Measurements from ENCODE around the gene MSI2.

DNA sequence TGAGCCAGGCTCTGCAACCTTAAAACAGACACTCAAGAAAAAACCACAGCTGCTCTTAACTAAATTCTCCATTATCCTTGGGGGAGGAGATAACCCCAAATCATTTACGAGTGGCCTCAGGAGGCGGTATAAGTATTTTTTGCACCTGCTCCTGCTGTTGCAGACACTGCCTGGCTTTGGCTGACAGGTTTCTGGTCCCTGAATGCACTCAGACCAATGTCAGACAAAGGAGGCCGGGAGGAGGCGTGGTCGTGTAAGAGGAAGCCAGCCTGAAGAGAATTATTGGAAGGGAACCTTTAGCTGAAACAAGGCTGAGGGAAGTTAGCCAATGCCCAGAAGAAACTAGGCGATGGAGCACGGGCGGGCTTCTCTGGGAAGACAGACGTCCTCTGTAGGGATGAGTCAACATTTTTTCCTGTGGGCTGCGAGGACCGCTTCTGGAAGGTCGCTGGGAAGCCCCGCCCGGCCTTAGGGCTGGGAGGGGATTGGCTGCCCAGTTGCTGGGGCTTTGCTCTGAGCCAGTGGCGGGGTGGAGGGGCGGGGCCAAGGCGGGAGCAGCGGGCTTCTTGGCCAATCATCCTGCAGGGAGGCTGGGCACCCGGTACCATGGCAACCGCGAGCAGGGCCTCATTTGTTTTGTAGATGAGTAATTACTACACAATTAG is 406.5 kb downstream of the MSI2 start:
- TF ChIP-seq, protein P1, sequence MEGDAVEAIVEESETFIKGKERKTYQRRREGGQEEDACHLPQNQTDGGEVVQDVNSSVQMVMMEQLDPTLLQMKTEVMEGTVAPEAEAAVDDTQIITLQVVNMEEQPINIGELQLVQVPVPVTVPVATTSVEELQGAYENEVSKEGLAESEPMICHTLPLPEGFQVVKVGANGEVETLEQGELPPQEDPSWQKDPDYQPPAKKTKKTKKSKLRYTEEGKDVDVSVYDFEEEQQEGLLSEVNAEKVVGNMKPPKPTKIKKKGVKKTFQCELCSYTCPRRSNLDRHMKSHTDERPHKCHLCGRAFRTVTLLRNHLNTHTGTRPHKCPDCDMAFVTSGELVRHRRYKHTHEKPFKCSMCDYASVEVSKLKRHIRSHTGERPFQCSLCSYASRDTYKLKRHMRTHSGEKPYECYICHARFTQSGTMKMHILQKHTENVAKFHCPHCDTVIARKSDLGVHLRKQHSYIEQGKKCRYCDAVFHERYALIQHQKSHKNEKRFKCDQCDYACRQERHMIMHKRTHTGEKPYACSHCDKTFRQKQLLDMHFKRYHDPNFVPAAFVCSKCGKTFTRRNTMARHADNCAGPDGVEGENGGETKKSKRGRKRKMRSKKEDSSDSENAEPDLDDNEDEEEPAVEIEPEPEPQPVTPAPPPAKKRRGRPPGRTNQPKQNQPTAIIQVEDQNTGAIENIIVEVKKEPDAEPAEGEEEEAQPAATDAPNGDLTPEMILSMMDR (IDR thresholded peaks at IDR 0.05) = peak in 2 of 4 experiments; percentile 6 to 43
- TF ChIP-seq POLR2A (IDR thresholded peaks at IDR 0.05) (no peak), POLR2AphosphoS5 (IDR thresholded peaks at IDR 0.05) (peak; percentile 71)

All from gastroesophageal sphincter (tissue), 3 donors.